HTR-8/SVneo (cell line): ENCODE data around the gene CACNA2D1.
"Not testable (repeated sequence)": the region's sequence is repeated elsewhere in the genome, so short reads cannot be mapped to it uniquely, and the experiment has no call there.

Experiments
- DNase-seq: peaks from one replicate; pipeline ENCODE4 v3.0.0; 2011; ENCODE audit warnings: low spot score, mixed read lengths; ENCODE audit not compliant: insufficient read length
- FAIRE-seq: peaks from 2 replicates; lab custom pipeline; 2011; peaks lifted over from hg19 to GRCh38; lab: Jason Lieb, UNC

Gene CACNA2D1

DNA sequence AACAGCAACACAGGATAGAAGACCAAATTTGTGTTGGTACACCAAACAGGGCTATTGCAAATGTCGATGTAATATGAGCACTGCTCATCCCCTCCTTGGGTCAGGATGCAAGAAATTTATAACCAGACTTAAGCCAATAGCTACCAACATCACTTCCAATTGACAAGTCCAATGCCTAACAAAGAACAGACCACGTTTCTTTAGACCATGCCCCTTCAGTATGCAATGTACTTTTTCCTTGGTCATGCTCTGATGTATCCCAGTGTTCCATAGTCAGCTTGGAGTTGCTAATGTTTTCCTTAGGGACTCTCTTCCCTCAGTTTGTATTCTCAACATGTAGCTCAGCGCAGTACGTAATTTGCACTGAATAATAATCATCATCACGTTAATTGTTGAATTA is 7.8 kb downstream of the CACNA2D1 start:
- FAIRE-seq (no peak), DNase-seq (no peak)

DNA sequence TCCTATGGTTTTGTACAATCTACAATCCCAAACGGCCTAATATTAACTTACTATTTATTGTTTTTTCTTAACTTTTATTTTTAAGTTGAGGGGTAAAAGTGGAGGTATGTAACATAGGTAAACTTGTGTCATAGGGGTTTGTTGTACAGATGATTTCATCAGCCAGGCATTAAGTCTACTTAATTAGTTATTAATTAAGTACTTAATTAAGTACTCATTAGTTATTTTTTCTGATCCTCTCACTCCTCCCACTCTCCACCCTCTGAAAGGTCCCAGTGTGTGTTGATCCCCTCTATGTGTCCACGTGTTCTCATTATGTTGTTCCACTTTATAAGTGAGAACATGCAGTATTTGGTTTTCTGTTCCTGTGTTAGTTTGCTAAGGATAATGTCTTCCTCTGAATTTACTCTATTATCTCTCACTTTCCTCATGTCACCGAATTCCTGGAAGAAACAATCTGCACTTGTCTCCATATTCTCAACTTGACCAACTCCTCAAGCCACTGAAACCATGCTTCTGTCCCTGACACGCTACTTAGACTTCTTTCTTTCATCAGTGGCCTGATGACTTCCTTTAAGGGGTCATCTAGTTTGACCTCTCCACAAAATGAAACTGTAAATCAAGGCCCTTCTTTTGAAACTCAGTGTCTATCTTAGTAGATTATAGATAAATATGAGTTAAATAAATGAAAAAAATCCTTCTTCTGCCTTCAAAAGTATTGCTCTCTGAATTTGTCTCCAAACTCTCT is 9.1 kb downstream of the CACNA2D1 start:
- FAIRE-seq (no peak), DNase-seq (no peak)

DNA sequence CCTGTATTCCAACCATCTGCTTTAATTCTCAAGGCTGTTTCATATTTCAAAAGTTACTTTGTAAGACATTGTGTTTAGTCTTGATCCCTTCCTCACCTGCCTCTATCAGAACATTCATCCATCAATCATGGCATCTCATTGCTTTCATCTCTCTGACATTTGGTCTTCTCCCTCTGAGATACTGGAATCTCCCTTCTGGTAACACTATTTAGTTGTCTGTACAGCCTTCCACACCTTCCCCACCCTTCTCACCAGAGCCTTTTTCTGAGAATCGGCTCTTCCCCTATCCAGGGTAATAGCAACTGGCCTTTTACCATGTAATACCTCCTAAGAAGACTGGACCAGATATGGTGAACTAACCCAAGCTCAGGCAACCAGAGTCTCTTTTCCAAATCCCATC is 10.1 kb downstream of the CACNA2D1 start:
- DNase-seq (no peak), FAIRE-seq (no peak)

GRCh38 chr7:82432743-82433142 is 10.8 kb downstream of the CACNA2D1 start:
- not testable (repeated sequence) for DNase-seq, FAIRE-seq

DNA sequence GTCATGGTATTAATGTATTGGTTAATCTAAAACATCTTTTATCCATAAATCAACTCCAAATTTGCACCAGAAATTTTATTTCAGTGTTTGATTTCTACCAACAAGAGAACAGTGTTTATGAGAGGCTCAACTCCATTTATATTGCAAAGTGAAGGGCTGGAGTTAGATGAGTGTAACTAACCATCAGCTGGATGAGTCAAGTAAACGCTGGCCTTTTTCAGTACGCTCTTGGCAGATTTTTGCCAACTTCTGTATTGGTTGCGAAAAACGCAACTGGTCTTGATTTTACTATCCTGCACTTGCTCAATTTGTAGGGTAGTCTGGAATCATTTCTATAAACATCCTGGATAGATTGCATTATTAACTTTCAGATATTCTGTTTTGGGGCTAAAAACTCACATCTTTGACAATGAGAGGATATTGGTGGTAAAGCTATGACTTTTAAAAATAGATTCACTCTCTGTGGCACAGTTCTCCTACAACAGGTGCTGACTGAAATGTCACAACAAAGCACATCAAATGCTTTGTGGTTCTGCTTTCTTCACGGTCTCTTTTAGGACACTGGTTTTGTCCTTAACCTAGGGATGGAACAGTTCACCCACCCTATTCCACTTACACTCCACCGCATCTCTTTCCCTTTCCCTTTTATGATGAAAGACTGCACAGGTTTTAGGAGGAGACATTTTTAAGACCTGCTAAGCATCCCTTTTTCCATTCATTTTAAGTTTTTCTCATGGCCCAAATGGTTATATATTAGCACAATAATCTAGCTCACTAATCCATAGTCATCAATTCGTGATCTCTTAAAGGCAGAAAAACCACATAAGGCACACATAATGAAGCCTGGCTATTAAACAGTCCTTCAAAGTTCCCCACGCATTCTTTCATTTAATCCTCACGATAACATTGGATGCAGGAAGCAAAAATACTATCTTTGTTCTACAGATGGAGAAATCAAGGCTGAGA is 12.8 kb downstream of the CACNA2D1 start:
- FAIRE-seq (no peak), DNase-seq (no peak)

GRCh38 chr7:82429408-82429807 is 14.2 kb downstream of the CACNA2D1 start:
- DNase-seq (no peak), FAIRE-seq (no peak)

GRCh38 chr7:82428186-82428961 is 15.2 kb downstream of the CACNA2D1 start:
- FAIRE-seq, result no peak
- DNase-seq, result no peak

DNA sequence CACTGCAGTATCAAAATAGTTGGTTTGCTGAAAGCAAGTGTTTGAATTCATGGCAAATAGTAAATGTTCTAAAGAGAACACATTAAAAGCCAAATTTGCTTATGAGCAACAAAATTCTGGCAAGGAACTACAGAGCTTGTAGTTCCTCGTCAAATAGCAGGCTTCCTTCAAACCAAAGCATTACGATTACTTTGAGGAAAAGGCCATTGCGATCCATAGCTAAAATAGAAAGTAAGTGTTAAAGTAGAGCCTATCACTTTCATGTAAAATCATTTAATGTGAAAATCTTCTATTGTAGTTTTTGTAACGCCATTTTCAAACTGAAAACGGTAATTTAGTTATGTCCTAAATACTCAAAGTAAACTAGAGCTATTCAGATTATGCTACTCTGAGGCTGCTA is 20.1 kb downstream of the CACNA2D1 start:
- FAIRE-seq (no peak), DNase-seq (no peak)

DNA sequence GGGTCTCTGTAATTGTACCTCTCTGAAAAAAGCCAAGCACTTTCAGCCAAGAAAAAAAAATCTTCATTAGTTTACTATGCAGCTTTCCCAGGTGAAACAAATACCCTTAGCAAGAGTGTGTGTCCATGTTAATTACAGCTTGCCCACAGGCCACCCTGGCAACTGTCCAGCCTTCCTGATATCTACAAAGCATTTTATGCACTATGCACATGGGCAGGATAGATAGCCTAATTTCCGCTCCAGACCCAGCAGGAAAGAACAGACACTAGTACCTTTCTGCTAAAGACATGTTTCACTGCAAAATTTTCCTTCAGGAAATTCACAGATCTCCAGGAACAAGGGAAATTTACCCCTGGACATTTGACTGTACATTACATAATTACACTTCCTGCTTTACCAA is 24.4 kb downstream of the CACNA2D1 start:
- no peak for FAIRE-seq
- DNase-seq, result no peak

GRCh38 chr7:82417898-82418297 is 25.7 kb downstream of the CACNA2D1 start:
- FAIRE-seq (no peak), DNase-seq (no peak)

- no peak for FAIRE-seq
- no peak for DNase-seq
These were observed 27.2 kb downstream of the CACNA2D1 start for GRCh38 chr7:82416402-82416801.

GRCh38 chr7:82414389-82414788 is 29.2 kb downstream of the CACNA2D1 start:
- no peak for DNase-seq
- no peak for FAIRE-seq

DNA sequence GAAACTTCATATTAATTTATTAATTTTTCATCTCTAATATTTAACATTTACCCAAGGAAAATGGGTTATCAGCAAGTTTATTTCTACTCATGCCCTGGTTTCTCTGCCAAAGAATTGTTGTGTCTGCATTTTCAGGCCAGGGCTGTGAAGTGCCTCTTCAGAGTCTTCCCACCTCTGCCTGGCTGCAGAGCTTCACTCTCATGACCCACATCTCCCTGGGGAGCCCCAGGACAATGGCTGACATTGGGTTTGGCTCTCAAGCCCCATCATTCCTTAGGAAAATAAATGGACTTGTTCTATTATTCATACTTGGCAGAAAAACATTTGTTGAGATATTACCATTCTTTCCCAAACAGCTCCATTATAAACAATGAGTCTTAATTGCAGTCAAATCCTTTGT is 30.3 kb downstream of the CACNA2D1 start:
- DNase-seq, result no peak
- no peak for FAIRE-seq

- no peak for DNase-seq
- FAIRE-seq, result no peak
These were observed 31.8 kb downstream of the CACNA2D1 start for GRCh38 chr7:82411732-82412131.

DNA sequence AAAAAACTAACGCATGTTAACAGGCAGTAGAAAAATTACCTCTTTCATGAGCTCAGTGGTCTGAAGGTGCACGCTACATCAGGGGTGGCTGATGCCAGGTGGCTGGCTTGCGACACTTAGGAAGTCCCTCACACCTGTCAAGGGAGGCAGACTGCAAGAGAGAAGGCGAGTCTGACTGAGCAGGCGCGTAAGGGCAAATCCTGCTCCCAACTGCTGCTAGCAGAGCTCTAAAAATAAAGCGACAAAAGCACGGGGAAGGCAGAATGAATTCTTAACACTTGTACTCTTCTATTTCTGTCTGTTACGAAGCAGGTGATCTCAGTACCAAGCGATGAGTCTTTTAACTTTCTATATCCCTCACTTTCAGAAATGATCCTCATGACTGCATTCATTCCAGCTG is 33.1 kb downstream of the CACNA2D1 start:
- DNase-seq (no peak), FAIRE-seq (no peak)

- DNase-seq (no peak), FAIRE-seq (no peak)
These were observed 36.6 kb downstream of the CACNA2D1 start for GRCh38 chr7:82406937-82407336.

- no peak for FAIRE-seq
- DNase-seq, result no peak
These were observed 38.3 kb downstream of the CACNA2D1 start for GRCh38 chr7:82405301-82405700.

- DNase-seq, result no peak
- FAIRE-seq, result no peak
These were observed 38.9 kb downstream of the CACNA2D1 start for GRCh38 chr7:82404652-82405051.

- FAIRE-seq (no peak), DNase-seq (no peak)
These were observed 39.5 kb downstream of the CACNA2D1 start for GRCh38 chr7:82404094-82404493.

- no peak for FAIRE-seq
These were observed 45.6 kb downstream of the CACNA2D1 start for GRCh38 chr7:82397879-82398524.

More at GRCh38 chr7:82397879-82398524, 45.6 kb downstream of the CACNA2D1 start:
- DNase-seq, result no peak
